ENCODE data around the gene TAF1C.

GRCh38 chr16:84196101-84196500 is 9.2 kb upstream of the TAF1C start:
- TF ChIP-seq CTCF (IDR thresholded peaks at IDR 0.05) (no peak), POLR2A (IDR thresholded peaks at IDR 0.05) (no peak)

Measured in suprapubic skin (tissue), 3 donors.